OCI-LY7 (cell line): ENCODE measurements around the gene ATG12. TPM values are rescaled to one million over a fixed set of nuclear protein-coding genes. Genes with fewer than 3 reads are reported as not detected.
"Not testable (repeated sequence)": the region's sequence is repeated elsewhere in the genome, so short reads cannot be mapped to it uniquely, and the experiment has no call there.

Experiments
- BruUV-seq: library from RNA; stranded (reverse); fragments of 400-500 nt; replicated peaks from 2 replicates; lab custom pipeline; 2021; lab: Mats Ljungman, UMichigan
- CTCF ChIA-PET: fragments of 300-600 bp; sonication (Branson Sonifier 250); formaldehyde crosslinking; loops from one replicate; lab custom pipeline; 2022; ENCODE audit warnings: antibody characterized with exemption; ENCODE audit not compliant: unreplicated experiment; lab: Charles Lee
- POLR2A ChIA-PET: fragments of 300-600 bp; sonication (Branson Sonifier 250); formaldehyde crosslinking; loops from one replicate; lab custom pipeline; 2022; ENCODE audit warnings: antibody characterized with exemption; lab: Charles Lee
- DNase-seq: peaks from one replicate; pipeline ENCODE4 v3.0.0-alpha.2; 2015; ENCODE audit warnings: low spot score
- H2AFZ ChIP-seq: fragments of 200-600 bp; sonication (generic), shearing (Covaris generic); 2 replicates; pipeline ENCODE4 v1.6.1; 2014; ENCODE audit warnings: mild to moderate bottlenecking, antibody characterized with exemption, low read length, moderate library complexity
- H3K27ac ChIP-seq: fragments of 200-600 bp; sonication (generic); 2 replicates; pipeline ENCODE4 v1.5.1; 2014; ENCODE audit warnings: mixed run types, low read depth, mild to moderate bottlenecking, moderate library complexity, low read length, inconsistent platforms; ENCODE audit not compliant: poor library complexity, severe bottlenecking
- H3K36me3 ChIP-seq: fragments of 200-600 bp; sonication (generic); 2 replicates; pipeline ENCODE4 v1.6.1; 2014; ENCODE audit warnings: mild to moderate bottlenecking, antibody characterized with exemption, low read length, moderate library complexity, mixed read lengths; ENCODE audit not compliant: insufficient read depth
- H3K4me1 ChIP-seq: fragments of 200-600 bp; sonication (generic); 2 replicates; pipeline ENCODE4 v1.5.1; 2014; ENCODE audit warnings: mild to moderate bottlenecking, low read length; ENCODE audit not compliant: insufficient read depth, poor library complexity, severe bottlenecking
- H3K4me2 ChIP-seq: fragments of 200-600 bp; sonication (generic); 2 replicates; pipeline ENCODE4 v1.6.1; 2014; ENCODE audit warnings: mild to moderate bottlenecking, low read length
- H3K4me3 ChIP-seq: fragments of 200-600 bp; sonication (generic); 2 replicates; pipeline ENCODE4 v1.5.1; 2014; ENCODE audit warnings: mild to moderate bottlenecking, low read depth, low read length; ENCODE audit not compliant: poor library complexity, severe bottlenecking
- H3K79me2 ChIP-seq: fragments of 200-600 bp; sonication (generic); 2 replicates; pipeline ENCODE4 v1.6.1; 2016; ENCODE audit warnings: low read depth, mild to moderate bottlenecking, low read length, moderate library complexity, mixed read lengths; ENCODE audit not compliant: insufficient read depth
- H3K9me2 ChIP-seq: fragments of 200-600 bp; sonication (generic); 2 replicates; pipeline ENCODE4 v1.6.1; 2016; ENCODE audit warnings: mild to moderate bottlenecking, low read length, mixed read lengths; ENCODE audit not compliant: insufficient read depth
- H3K9me3 ChIP-seq: fragments of 200-600 bp; sonication (generic); 2 replicates; pipeline ENCODE4 v1.6.1; 2014; ENCODE audit warnings: mild to moderate bottlenecking, mixed run types, low read length, mixed read lengths
- H4K20me1 ChIP-seq: fragments of 200-600 bp; sonication (generic); 2 replicates; pipeline ENCODE4 v1.6.1; 2014; ENCODE audit warnings: mild to moderate bottlenecking, antibody characterized with exemption, low read length, moderate library complexity, mixed read lengths; ENCODE audit not compliant: insufficient read depth
- EZH2phosphoT487 ChIP-seq: fragments of 200-600 bp; sonication (generic); IDR thresholded peaks from 2 replicates; pipeline ENCODE4 v1.6.1; 2018; ENCODE audit warnings: low read depth, borderline replicate concordance, mild to moderate bottlenecking, mixed run types, antibody characterized with exemption, low read length, moderate library complexity, mixed read lengths
- intact Hi-C: fragments of 100-400 bp; cut with micrococcal nuclease; formaldehyde crosslinking; loops from one replicate; pipeline ENCODE4 v1.10.0; 2022; ENCODE audit not compliant: unreplicated experiment
- total RNA-seq, 2 experiments: library from RNA; depleted of rRNA in 1 of 2; stranded (reverse); fragments of >200 nt in 1 of 2; shearing (Covaris generic) in 1 of 2; gene quantifications; 2 replicates each; pipeline ENCODE4 v1.2.3, GENCODE V29; 2014 to 2022
- TF ChIP-seq, protein P1 (sequence below): fragments of 200-600 bp; sonication (generic); conservative IDR thresholded peaks from 2 replicates; pipeline ENCODE4 v1.5.1; 2014; ENCODE audit warnings: mild to moderate bottlenecking, antibody characterized with exemption, low read length, moderate library complexity, mixed read lengths

ATG12 gene
- total RNA-seq, 2 experiments from 2014 or later, result 38.0 to 48.3 TPM

DNA sequence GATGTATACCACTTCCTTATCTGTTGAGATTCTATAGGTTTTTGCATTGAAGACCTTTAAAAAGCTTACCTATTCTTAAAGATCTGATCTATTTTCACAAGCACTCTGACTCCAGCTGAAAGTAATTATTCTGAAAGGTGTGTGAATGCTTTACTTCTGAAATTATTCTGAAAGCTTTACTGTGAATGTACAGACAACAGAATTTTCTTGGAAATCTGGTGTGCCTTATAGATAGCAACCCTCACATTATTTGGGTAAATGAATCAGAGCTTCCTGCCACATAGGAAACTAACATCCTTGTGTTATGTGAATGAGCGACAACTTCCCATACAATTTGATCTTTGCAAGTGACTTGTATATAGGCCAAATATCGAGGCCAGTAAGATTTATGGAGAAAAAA lies 31.4 kb downstream of the ATG12 start:
- H3K9me2 ChIP-seq, result no peaks in the 10 kb centered on the region
- H3K36me3 ChIP-seq, result no peaks in the 10 kb centered on the region
- ChIA-PET CTCF (no interaction called here), POLR2A (no interaction called here)
- no peak overlapping the region for H2AFZ ChIP-seq
- no peaks in the 10 kb centered on the region for H3K79me2 ChIP-seq
- no peak overlapping the region for H3K27ac ChIP-seq
- H4K20me1 ChIP-seq, result no peaks in the 10 kb centered on the region
- no peaks in the 10 kb centered on the region for H3K4me1 ChIP-seq
- no peak overlapping the region for H3K4me2 ChIP-seq
- intact Hi-C loops, result no loop called here
- TF ChIP-seq, protein P1, sequence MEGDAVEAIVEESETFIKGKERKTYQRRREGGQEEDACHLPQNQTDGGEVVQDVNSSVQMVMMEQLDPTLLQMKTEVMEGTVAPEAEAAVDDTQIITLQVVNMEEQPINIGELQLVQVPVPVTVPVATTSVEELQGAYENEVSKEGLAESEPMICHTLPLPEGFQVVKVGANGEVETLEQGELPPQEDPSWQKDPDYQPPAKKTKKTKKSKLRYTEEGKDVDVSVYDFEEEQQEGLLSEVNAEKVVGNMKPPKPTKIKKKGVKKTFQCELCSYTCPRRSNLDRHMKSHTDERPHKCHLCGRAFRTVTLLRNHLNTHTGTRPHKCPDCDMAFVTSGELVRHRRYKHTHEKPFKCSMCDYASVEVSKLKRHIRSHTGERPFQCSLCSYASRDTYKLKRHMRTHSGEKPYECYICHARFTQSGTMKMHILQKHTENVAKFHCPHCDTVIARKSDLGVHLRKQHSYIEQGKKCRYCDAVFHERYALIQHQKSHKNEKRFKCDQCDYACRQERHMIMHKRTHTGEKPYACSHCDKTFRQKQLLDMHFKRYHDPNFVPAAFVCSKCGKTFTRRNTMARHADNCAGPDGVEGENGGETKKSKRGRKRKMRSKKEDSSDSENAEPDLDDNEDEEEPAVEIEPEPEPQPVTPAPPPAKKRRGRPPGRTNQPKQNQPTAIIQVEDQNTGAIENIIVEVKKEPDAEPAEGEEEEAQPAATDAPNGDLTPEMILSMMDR, result no peak
- TF ChIP-seq EZH2phosphoT487, result no peak
- no peak for DNase-seq
- no TSS peak for BruUV-seq
- no peaks in the 10 kb centered on the region for H3K9me3 ChIP-seq
- no peak overlapping the region for H3K4me3 ChIP-seq

DNA sequence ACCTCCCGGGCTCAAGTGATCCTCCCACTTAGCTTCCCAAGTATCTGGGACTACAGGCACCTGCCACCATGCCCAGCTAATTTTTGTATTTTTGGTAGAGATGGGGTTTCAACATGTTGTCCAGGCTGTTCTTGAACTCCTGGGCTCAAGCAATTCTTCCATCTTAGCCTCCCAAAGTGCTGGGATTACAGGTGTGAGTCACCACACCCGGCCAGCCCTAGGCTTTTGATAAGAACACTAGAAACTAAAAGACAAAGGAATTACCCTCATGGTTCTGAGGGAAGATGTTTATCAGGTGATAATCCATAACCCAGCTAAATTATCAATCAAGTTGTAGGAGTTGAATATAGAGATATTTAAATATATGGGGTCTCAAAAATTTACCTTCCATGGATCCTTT lies 33.3 kb downstream of the ATG12 start:
- CTCF ChIA-PET, H3K4me2 ChIP-seq, H3K4me3 ChIP-seq, H4K20me1 ChIP-seq, H3K79me2 ChIP-seq, H3K36me3 ChIP-seq, H2AFZ ChIP-seq, DNase-seq, BruUV-seq, H3K9me2 ChIP-seq, intact Hi-C loops, H3K4me1 ChIP-seq, H3K9me3 ChIP-seq, H3K27ac ChIP-seq: not testable (repeated sequence)
- POLR2A ChIA-PET, result interaction anchor here (1.1 kb wide), 1 partner anchor 31 kb away, joined by 3 read pairs; no protein-coding TSS in a partner anchor

DNA sequence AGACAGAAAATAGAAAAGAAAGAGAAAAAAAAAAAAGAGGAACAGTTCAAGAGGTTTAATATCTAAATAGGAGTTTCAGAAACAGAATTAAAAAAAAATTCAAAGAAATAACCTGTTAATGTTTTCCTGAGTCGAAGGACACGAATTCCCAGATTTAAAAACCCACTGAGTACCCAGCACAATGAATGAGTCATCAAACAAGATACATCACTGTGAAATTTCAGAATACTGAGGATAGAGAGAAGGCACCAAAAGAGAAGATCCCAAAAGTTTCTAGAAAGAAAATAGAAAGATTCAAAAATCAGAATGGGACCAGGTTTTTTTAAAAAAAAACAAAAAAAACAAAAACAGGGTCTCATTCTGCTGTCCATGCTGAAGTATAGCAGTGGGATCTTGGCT lies 33.7 kb downstream of the ATG12 start:
- H3K36me3 ChIP-seq, result no peaks in the 10 kb centered on the region
- no peaks in the 10 kb centered on the region for H3K9me3 ChIP-seq
- no TSS peak for BruUV-seq
- TF ChIP-seq, protein P1, result no peak
- no peak for TF ChIP-seq EZH2phosphoT487
- intact Hi-C loops, result no loop called here
- ChIA-PET POLR2A (no interaction called here), CTCF (no interaction called here)
- H2AFZ ChIP-seq, result no peak overlapping the region
- no peak overlapping the region for H3K27ac ChIP-seq
- DNase-seq, result no peak
- H3K4me1 ChIP-seq, result no peaks in the 10 kb centered on the region
- no peaks in the 10 kb centered on the region for H3K79me2 ChIP-seq
- H3K4me3 ChIP-seq, result no peak overlapping the region
- no peak overlapping the region for H3K4me2 ChIP-seq
- H4K20me1 ChIP-seq, result no peaks in the 10 kb centered on the region
- no peaks in the 10 kb centered on the region for H3K9me2 ChIP-seq
